HG03039 (cell line): ENCODE measurements around the gene POLR3A.

Experiments used
- ATAC-seq: cut with Tn5 transposase; IDR thresholded peaks from one replicate; pipeline ENCODE4 v1.9.1; 2021; ENCODE audit warnings: mild to moderate bottlenecking, moderate library complexity; ENCODE audit not compliant: unreplicated experiment

POLR3A gene

DNA sequence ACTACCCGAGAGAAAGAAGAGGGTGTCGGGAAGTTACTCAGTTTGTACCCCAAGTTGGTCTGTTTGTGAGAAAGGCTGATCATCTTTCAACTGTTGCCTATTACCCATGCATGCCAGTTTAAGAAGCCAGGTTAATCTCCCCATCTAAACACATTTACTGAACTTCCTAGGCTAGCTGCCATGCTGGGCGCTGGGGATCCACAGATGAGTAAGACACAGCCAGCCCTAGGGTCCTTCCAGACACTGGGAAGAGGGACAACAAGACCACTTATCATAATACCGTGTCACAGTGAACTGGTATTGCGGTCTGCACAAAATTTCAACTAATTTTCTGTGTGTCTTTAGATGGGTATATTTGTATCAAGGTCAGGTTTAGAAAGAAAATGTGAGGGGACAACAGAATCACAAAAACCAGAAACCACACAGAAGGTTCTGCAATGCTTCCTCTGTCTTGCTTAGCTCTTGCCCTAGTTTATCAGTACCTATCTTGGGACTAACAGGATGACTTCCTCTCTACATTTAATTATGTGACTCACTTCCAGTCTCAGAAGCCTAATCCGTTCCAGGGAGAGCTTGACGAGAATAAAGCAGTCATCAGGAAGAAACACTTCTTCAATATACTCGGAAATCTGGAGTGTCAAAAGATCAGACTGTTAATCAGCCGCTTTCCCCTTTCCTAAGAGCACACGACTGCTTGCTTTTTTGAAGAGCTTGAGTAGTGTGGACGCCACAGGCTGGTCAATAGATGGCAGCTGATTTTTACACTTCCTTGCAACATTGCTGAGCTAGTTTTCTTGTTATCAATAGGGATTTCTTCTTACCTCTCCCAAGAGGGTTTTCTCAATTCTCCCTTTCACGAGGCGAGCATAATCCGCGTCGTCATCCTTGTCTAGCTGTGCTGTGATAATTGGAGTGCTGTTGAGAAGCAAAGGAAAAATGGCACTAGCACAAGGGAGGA lies 45.7 kb downstream of the POLR3A start:
- no peak for ATAC-seq

DNA sequence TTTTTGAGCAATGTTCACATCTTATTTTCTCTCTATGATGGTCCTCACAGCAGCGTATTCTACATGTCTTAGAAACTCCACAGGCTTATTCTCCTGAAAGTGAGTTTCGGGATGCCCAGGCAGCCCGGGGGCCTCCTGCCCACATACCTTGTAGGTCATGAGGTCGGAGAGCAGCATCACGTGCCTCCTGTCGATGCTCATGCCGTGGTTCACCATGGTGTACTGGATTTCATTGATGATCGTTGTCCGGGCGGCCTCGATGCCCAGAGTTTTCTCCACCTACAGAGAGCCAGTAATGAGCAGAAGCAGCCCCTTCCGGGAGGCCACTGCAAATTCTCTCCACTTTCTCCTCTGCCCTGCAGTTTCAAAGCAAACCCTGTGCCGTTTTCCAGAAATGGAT lies 48.0 kb downstream of the POLR3A start:
- no peak for ATAC-seq

DNA sequence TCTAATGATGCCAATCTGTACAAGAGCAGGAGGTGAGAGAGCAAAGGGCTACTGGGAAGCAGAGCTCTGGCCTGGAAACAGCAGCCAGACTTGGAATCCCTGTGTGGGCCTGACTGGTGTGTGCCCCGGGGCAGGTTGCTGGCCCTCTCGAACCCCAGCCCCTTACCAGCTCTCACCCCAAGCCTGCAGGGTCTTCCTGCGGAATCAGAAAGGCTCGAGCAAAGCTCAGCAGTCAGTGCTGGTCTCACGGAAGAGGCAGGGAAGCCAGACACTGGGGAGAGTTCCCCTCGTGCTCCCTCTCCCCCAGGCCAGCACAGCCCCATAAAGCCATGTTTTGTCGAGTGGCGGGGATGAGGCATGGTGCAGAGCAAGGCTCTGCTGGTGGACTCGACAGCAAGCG lies 50.1 kb downstream of the POLR3A start:
- no peak for ATAC-seq

DNA sequence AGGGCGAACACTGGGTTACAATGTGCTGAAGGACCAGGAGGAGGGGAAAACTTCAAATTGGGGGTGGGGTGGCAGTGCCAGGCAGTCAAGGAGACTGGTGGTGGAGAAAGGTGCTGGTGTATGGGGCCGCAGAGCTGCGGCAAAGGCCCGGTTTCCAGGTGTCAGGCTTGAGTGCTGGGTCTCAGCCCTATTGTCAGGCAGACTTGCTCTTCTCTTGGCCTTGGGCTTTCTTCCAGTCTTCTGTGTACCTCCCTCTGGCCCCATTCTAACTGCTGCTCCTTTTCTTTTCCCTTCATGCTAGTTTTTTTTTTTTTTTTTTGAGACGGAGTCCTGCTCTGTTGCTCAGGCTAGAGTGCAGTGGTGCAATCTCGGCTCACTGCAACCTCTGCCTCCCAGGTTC lies 51.0 kb downstream of the POLR3A start:
- no peak for ATAC-seq

DNA sequence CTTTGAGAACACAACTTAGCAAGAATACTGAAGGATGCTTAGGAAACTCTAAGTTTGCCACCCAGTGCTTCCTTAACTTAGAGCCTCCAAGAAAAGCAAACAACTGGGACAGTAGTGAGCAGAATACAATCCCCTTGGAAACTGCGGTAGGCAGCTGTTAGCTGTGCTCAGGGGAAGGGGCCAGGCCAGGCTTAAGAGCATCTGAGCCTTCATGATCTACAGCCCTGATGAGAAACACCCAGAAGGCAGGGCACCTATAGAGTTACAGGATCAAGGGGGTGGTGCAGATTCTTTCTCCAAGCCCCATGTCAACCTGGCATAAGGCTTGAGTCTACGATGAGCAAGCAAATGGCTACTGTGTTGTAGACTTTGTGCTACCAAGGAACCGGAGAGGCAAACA lies 51.4 kb downstream of the POLR3A start:
- ATAC-seq = no peak

DNA sequence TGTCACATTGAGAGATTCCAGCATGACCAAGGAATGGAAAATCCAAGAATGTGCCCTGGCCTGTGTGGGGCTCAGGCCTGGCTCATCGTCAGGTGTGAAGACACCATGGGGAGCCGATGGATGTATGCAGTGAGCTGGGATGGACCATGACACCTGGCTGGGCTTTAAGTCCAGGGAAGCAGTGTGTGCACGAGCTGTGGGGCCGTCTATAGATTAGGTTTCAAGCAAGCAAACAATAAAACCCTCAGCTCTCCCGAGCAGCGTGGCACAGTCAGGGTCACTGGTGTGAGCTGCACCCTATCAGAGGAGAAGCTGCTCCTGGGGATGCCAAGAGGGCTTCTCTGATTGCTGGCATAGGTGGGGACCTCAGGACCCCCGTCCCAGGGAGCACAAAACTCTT lies 52.3 kb downstream of the POLR3A start:
- no peak for ATAC-seq

DNA sequence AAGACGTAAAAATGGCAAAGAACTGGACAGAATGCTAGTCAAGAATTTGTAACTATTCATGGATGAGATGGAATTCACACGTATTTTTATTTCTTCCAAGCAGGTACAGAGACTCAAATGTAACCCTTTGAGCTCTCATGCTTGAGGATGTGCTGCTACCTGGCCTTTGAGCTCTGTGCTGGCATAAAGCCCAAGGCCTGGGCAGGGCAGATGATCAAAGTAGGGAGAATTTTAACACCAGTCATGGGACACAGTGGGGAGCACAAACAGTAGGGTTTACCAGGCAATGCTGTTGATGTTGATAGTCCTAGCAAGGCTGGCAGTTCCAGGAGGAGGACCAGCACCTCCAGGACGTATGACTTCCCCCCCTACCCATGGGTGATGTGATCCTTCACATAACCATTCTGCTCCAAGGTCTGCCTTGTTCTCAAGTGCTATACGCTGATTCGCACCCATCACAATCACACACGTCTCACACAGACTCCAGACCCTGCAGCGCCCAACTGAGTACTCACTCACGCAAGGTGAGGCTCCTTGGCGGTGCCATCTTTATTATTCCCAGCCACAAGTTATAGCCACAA lies 54.1 kb downstream of the POLR3A start:
- no peak for ATAC-seq

DNA sequence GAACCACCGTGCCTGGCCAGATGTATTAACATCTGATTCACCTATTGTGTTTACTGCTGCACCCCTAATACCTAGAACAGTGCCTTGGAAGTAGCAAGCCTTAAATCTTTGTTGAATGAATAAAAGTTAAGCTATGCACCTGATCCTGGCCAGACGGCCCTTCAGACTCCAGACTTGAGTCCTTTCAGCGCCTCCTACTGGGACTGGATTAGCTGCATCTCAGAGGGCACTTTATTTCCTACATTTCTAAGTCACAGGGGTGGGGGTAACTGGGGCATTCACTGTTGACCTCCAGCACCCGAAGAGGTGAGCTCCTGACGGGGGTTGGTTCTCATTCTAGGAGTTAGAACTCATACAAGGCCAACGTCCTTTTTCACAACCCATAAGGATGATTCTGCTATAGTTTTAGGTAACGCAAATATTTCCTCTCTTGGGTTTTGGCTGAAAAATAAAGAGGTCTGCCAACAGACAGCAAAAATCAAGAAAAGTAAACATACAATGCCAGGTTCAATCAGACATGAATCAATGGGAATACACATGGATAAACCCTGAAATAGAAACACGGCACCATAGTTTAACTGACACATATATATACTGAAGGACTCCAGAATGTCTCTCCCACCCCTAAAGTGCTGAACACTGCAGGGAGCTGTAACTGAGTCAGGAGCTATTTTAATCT lies 54.8 kb downstream of the POLR3A start:
- ATAC-seq = no peak

DNA sequence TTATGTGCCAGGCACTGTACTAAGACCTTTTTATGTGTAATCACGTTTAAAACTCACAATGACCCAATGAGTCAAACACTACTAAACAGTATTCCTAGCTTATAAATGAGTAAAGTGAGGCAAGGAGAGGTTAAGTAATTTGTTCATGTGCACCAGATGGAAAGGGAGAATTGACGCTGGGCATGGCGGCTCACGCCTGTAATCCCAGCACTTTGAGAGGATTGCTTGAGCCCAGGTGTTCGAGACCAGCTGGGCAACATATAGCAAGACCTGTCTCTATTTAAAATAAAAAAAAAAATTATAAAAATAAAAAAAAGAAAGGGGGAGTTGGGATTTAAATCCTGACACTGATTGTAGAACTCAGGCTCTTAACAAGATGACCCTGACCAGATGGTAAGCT lies 56.0 kb downstream of the POLR3A start:
- ATAC-seq = no peak

DNA sequence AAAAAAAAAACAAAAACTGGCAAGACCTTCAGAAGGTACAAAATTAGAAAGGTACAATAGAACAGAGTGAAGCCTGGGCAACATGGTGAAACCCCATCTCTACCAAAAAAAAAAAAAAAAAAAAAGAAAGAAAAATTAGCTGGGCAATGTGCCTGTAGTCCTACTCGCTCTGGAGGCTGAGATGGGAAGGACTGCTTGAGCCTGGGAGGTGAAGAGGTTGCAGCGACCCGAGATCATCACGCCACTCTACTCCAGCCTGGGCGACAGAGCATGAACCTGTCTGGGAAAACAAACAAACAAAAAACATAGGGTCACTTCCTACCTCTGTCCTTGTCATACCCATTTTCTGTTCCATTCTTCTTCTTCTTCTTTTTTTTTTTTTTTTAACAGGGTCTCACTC lies 57.2 kb downstream of the POLR3A start:
- ATAC-seq = no peak

DNA sequence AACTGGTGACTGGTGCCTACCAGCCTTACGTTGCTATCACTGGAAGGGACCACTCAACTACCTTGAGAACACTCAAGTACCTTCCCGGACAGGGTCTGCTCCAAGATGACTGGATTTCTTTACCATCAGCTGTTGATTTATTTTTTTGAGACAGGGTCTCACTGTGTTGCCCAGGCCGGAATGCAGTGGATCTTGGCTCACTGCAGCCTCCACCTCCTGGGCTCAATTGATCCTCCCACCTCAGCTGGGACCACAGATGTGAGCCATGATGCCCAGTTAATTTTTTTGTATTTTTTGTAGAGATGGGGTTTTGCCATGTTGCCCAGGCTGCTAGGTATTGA lies 57.5 kb downstream of the POLR3A start:
- ATAC-seq = no peak

DNA sequence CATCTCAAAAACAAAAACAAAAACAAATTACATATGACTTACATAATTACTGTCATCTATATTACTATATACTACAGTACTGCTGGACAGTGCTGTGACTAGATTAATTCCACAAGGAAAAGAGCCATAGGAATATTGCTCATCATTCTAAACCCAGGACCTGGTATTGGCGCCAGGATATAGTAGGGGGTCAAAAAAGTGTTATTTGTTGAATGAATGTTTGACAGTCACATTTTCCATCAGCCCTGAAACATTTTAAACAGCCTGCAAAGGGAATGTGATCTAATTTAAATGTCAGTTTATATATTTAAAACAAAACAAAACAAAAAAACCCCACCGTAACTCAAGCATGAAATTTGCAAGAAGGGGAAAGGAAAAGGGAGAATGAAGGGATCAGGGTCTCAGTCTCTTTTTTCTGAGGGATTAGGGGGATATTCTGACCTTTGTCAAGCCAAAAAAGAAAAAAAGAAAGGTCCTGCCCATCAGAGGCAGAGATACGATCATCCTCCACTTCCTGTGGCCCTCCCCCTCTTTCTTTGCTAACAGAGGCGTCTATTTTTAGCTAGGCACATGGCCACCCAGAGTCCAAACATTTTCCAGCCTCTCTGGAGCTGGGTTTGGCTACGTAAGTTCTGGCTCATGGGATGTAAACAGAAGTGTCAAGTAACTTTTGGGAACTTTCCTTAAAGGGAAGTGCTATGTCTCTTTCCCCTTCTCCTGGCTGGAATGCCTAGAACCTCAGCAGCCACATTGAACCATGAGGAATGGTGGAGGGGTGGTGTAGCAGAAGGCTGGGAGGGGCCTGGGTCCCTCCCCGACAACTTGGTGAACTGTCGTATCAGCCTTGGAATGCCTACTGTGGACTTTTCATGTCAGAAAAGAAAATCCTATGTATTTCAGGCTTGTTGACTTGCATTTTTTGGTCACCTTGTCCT lies 58.2 kb downstream of the POLR3A start:
- ATAC-seq = no peak

DNA sequence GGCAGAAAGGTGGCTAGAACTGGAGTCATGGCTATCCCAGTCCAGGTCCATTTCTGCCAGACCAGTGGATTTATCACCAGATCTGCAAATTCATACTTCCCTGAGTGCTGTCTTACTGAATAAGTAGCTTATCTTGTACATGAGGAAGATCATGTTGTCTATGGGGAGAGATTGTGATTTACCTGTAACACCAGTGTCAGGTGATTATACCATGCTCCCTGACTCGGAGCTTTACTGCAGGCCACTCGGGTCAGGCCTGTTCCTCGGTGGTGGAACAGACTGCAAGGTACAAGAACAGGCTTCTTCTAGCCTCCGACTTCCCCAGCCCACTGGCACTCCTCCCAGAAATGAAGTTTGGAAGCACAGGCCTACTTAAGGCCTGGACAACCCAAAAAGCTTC lies 60.2 kb downstream of the POLR3A start:
- no peak for ATAC-seq

DNA sequence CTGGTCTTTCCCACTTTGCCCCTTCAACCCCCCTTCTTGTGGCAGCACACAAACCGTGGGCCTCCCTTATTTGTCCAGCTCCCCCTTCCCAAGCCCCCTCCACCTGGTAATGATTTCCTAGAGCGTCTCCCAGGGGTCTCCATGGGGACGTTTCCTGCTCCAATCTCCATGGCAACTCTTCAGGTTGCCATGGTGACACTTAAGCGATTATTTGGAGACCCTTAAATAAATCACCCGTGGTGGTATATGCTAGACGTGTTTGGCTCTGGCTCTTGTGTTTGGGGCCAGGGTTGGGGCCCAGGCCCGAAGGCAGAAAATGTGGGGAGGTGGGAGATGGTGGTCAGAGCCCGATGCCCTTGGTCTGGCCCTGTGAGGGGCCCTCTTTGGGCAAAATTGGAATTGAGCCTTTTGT lies 61.7 kb downstream of the POLR3A start:
- ATAC-seq = no peak

DNA sequence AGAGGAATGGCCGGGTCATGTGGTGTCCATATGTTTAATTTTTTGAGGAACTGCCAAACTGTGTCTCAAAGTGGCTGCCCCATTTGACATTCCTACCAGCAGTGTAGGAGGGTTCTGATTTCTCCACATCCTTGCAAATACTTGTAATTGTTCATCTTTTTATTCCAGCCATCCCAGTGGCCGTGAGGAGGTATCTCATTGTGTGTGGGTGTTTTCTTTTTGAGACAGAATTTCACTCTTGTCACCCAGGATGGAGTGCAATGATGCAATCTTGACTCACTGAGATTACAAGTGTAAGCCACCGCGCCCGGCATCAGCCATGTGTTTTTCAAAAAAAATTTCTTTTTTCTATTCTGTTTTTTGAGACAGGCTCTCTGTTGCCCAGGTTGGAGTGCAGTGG lies 64.0 kb downstream of the POLR3A start:
- ATAC-seq = no peak

DNA sequence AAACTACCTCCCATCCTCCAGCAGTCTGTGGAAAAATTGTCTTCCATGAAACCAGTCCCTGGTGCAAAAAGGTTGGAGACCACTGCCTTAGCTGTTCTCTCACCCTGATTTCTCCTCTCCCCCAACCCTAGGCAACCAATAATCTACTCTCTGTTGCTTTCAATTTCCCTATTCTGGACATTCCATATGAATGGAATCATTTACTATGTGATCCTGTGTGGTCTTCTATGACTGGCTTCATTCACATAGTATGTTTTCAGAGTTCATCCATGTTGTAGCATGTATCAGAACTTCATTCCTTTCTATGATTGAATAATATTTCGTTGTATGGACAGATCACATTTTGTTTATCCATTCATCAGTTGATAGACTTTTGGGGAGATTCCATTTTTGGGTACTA lies 64.5 kb downstream of the POLR3A start:
- ATAC-seq = no peak

DNA sequence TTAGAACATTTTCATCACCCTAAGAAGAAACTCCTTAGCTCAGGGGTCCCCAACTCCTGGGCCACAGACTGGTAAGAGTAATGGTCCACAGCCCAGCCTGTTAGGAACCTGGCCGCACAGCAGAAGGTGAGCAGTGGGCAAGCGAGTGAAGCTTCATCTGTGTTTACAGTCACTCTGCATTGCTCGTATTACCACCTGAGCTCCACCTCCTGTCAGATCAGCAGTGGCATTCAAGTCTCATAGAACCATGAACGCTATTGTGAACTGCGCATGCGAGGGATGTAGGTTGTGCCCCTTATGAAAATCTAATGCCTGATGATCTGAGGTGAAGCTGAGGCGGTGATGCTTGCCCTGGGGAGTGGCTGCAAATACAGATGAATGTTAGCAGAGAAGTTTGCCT lies 65.4 kb downstream of the POLR3A start:
- no peak for ATAC-seq

DNA sequence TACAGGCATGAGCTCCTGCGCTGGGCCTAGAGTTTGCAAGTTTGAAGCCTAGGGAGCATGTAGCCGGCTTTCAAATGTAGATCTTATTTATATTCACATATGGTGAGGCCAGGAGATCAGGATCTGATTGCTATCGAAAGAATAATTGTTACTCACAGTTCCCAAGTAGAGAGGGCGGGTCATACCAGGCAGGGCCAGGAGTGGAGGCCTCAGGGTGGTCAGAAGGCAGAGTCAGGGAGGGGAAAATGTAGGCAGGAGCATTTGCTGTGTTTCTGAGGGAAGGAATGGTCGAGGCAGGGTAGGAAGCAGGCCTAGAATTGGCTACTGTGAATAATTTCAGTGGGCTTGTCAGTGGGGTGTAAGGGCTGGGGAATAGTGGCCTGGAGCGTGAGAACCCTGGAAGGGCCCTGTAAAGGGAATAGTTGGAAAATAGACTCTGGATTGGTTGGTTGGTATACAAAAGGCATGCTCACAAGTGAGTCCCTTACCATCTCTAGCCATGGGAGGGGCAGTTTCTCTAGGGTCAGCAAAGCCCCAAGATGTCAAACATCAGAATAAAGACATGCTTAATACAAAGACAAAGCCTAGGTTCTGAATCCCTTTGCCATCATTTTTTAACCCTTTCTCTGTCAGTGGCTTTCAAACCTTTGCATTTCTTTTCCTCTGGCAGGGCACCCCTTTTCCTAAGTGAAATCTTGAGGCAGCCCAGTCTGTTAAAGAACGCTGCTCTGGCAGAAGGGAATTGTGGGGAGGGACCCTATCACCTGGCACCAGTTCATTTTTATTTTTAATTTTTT lies 66.8 kb downstream of the POLR3A start:
- no peak for ATAC-seq

DNA sequence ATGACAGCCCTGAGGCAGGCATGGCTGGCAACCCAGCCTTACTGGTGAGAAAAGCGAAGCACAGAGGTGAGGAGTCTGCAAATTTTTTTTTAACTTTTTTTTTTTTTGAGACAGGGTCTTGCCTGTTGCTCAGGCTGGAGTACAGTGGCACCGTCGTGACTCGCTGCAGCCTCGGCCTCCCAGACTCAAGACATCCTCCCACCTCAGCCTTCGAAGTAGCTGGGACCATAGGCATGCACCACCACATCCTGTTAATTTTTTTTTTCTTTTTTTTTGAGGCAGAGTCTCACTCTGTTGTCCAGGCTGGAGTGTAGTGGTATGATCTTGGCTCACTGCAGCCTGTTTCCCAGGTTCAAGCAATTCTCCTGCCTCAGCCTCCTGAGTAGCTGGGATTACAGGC lies 67.6 kb downstream of the POLR3A start:
- no peak for ATAC-seq

DNA sequence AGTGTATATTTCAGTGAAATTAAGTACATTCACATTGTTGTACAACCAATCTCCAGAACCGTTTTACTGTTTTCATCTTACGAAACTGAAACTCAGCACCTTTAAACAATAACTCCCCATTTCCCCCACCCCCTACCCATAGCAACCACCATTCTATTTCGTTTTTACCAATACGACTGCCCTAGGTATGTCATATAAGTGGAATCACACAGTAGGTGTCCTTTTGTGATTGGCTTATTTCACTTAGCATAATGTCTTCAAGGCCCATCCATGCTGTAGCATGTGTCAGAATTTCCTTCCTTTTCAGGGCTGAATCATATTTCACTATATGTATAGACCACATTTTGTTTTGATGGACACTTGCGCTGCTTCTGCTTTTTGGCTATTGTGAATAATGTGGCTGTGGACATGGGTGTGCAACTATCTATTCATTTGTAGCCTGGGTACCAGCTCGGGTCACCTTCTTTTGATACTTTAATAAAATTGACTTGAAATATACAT lies 68.4 kb downstream of the POLR3A start:
- ATAC-seq = no peak
